IPS-NIHi7 (cell line): Measurements from ENCODE around the gene TNS1.
"Not testable (repeated sequence)": the region's sequence is repeated elsewhere in the genome, so short reads cannot be mapped to it uniquely, and the experiment has no call there.

Source experiments
- DNase-seq: peaks from one replicate; pipeline ENCODE4 v3.0.0; 2012; ENCODE audit warnings: mixed read lengths; ENCODE audit errors: extremely low spot score

TNS1 gene

GRCh38 chr2:217816396-217816869, 186.4 kb downstream of the TNS1 start:
- peak; percentile 42 for DNase-seq

- no peak for DNase-seq
Measured at GRCh38 chr2:217813828-217814227, 189.0 kb downstream of the TNS1 start.

DNA sequence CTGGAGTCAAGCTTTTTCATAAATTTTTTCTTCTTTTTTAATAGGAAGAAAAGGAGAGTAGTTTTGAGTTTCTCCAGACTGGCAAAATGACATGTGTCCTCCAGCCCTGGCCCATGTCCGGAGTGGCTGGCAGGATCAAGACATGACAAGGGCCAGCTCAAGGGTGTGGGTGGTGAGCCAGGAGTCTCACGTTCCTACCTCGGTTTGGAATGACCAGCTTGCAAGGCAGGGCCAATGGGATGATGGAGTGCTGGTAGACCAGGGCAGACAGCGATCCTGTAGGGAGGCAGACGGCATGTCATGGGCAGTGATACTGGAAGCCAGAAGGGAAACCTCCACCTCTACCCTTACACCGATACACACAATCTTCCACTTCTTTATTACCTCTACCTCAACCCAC, 190.6 kb downstream of the TNS1 start:
- no peak for DNase-seq

DNA sequence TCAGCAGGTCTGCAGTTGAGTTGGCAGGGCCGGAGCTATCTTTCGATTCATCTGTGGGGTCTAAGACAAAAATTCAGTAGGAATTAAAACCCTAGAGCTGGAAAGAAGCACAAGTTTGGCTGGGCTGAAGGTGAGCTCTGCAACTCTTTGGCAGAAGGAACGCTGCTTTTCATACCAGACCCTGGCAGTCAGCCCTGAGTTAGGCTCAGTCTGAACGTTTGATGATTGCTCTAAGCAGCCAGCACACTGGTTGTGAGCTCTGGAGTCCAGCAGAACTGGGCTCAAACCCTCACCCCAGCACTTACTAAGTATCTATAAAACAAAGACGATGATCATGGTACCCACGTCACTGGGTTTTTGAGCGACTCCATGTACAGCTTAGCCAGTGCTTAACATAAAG, 192.5 kb downstream of the TNS1 start:
- no peak for DNase-seq

DNA sequence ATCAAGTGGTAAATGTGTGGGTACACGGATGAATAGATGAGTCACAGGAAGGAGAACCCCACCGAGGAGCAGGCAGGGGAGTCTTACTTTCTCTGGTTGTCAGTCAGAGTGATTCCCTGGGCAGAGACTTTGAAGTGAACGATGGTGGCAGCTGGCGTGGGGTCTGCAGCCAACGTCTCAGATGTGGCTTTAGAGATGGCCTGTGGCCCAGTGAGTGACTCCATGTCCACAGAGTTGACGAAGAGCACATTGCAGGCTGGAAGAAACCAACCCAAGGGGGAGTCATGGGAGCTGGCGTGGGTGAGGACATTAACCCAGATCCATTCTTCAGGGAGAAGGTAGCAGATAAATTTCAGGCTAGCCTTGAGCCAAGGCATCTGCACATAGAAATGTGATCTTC, 193.1 kb downstream of the TNS1 start:
- no peak for DNase-seq

DNA sequence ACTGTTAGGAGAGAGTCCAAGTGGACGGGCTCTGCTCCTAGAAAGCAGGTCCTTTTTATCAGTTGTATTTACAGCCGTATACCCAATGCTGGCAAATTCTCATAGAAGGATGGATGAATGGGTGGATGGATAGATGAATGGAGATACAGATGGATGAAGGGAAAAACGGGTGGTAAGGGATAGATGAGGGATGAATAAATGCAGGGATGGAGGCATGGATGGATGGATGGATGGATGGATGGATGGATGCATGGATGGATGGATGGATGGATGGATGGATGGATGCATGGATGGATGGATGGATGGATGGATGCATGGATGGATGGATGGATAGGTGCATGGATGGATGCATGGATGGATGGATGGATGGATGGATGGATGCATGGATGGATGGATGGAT, 193.8 kb downstream of the TNS1 start:
- not testable (repeated sequence) for DNase-seq

DNA sequence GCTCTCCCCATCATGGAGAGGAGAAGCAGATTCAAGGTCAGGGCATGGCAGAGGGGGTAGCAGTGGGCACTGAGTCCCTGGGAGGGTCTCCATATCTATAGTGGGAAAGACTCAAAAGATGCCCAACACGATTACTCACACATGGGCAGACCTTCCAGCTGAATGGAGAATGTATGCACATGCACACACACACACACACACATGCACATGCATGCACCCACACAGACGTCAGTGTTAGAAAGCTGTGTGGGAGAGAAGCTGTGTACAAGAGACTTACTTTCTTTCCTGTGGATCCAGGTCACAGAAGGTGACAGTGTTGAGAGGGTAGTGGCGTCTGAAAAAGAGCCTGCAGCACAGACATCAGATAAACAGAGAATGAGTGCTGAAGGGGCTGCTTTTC, 194.5 kb downstream of the TNS1 start:
- DNase-seq, result no peak

DNA sequence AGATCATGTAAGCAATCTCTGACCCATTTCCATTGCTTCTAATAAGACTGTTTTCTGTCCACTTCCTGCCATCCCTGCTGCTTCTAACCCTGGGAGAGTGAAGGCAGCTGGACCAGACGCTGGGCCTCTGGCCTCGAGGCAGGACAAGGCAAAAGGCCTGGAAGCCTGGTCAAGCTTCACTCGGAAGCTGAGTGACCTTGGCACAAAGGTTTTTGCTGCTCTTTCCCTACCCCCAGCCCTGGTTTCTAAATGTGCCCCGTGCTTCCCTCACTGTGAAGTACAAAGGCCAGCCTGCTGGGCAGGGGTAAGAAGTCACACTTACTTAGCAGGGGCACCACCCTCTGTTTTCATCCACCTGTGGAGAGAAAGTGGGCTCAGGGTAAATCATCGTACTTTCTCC, 195.0 kb downstream of the TNS1 start:
- DNase-seq, result no peak

DNA sequence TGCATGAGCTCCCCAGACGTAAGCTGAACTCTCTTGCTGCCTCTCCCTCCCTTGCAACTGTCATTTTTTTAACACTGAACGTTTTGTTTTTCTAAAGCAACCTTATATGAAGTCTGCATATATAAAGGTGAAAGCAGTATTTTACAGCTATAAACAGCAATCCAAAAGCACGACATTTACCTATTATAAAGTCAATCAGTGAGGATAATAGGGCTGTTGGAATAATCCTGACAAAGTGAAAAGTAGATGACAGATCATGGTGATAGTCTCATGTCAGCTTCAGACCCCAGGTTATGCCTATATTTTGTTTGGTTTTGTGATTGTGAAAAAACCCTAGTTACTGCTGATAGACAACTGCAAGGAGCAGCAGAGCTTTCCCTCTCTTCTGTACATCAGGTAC, 195.8 kb downstream of the TNS1 start:
- no peak for DNase-seq

GRCh38 chr2:217806482-217806765, 196.4 kb downstream of the TNS1 start:
- no peak for DNase-seq

- DNase-seq, result no peak
Measured at GRCh38 chr2:217805668-217806481, 196.9 kb downstream of the TNS1 start.

- DNase-seq, result no peak
Measured at GRCh38 chr2:217804791-217805667, 197.8 kb downstream of the TNS1 start.

GRCh38 chr2:217804338-217804737, 198.5 kb downstream of the TNS1 start:
- peak; percentile 63 for DNase-seq

- no peak for DNase-seq
Measured at GRCh38 chr2:217803653-217803960, 199.2 kb downstream of the TNS1 start.

GRCh38 chr2:217802876-217803652, 199.7 kb downstream of the TNS1 start:
- DNase-seq, result no peak

DNA sequence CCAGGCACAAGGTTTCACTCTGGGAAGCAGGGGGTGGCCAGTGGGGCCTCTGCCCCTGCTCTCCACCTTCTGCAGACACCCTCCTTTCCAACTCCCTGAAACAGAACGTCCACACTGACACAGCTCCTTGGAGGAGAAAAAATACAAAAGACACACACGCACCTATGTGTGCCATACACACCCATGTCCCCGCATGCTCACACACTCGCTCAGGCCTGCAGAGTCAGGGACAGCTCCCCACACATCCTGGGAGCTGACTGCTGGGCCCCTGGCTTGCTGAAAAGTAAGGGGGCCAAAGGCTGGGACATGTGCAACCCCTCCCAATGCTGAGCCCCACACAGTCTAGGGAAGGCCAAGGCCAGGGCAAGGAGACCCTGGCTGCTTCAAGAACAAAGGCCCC, 200.5 kb downstream of the TNS1 start:
- DNase-seq, result no peak

GRCh38 chr2:217801711-217802110, 201.1 kb downstream of the TNS1 start:
- DNase-seq, result no peak

DNA sequence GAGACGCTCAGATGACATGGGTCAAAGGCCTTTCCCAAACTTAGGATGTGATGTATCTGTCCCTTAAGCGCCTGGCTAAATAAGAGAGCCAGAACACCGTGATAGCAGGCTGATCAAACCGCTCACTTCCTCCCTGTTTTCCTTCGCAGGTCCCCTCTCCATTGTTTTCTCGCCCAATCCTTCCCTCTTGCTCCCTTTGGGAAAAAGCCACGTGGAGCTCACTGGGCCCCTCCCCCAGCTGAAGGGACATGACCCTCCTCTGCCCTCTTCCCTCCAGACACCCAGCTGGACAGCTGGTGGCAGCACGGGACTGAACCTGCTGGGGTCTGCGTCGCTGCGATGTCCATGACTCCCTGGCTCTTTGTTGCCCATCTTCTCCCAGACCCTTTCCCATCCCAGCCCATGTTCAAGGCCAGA, 201.7 kb downstream of the TNS1 start:
- no peak for DNase-seq

DNA sequence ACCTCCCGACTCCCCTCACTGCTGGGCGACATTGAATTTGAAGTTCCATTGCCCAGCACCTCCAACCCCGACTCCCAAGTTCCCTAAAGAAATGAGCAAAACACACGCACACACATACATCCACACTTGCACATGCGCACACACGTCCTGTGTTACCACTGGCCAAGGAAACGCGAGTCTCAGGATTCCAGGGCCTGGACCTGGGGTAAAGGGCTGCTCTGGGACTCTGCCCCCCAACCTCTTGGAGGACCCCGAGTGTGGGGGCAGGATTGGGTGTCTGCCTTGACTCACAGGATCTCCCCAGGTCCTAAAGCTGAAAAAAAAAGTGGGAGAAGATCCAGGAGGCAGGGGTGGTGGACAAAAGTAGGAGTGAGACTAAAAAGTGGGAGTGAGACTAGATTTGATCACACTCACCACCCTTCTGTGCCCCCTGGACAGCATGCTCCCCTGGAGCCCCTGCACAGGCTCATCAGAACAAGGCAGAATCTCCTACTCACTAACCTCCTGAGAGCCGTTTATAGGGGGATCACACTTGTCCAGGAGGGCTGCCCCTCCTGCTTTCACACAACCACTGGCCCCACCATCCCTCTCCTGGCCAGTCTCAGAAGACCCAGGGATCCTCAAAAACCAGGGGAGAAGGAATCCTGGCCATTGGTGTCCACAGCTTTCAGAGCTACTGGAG, 202.2 kb downstream of the TNS1 start:
- no peak for DNase-seq

- DNase-seq, result no peak
Measured at GRCh38 chr2:217799563-217800432, 203.0 kb downstream of the TNS1 start.
